ENCODE results near the gene FAM222A. TPM values are rescaled to one million over a fixed set of nuclear protein-coding genes. Genes with fewer than 3 reads are reported as not detected.

FAM222A gene
- total and polyA plus RNA-seq, 2 experiments from 2014 or later: 0.97 TPM; not detected in 1

DNA sequence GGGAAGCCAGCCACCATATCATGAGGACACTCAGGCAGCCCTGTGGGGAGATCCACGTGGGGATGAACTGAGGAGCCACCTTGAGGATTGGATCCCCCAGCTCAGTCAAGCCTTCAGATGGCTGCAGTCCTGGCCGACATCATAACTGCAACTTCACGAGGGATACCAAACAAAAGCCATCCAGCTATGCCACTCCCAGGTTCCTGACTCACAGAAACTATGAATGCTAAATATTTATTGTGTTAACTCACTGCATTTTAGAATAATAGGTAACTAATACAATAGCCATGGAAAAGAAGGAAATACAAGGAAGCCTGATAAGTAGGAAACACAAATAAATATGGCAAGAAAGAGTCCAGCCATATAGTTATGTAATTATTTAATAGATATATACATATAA lies 42.1 kb upstream of the FAM222A start:
- DNase-seq: no peak
- Histone ChIP-seq H3K4me2 (ENCODE audit: unreplicated experiment) (no peak overlapping the region), H3K9ac (no peak overlapping the region), H3K27ac (no peak overlapping the region), H3K9me2 (ENCODE audit: insufficient read depth) (no peaks in the 10 kb centered on the region), H3K9me3 (ENCODE audit: low read depth) (no peaks in the 10 kb centered on the region), H3K4me3 (no peak overlapping the region), H4K20me1 (ENCODE audit: insufficient read depth) (no peaks in the 10 kb centered on the region), H3K27me3 (replicated peaks; ENCODE audit: insufficient read depth) (peaks cover 29% of the 10 kb centered on the region), H3K4me1 (ENCODE audit: insufficient read depth) (no peaks in the 10 kb centered on the region), H2AFZ (no peak overlapping the region), H3K79me2 (ENCODE audit: insufficient read depth) (no peaks in the 10 kb centered on the region), H3F3A (ENCODE audit: insufficient read depth) (no peaks in the 10 kb centered on the region), H3K36me3 (ENCODE audit: low read depth) (no peaks in the 10 kb centered on the region)
- no peak for TF ChIP-seq EZH2phosphoT487 (IDR thresholded peaks at IDR 0.05; ENCODE audit: insufficient read depth, low read depth)
- TF ChIP-seq EZH2 (IDR thresholded peaks at IDR 0.05; ENCODE audit: insufficient read depth, poor library complexity, severe bottlenecking): no peak
- in situ Hi-C loops (cut with MboI): no loop called here
- 48 to 56% methylated on average over 3 of the region's 3 CpGs for WGBS, 2 experiments (ENCODE audit: low coverage in 1 of 2, low lambda C conversion rate in 2 of 2, missing lambda C conversion rate in 2 of 2)

- TF ChIP-seq EZH2phosphoT487 (IDR thresholded peaks at IDR 0.05; ENCODE audit: insufficient read depth, low read depth) (no peak), EZH2 (IDR thresholded peaks at IDR 0.05; ENCODE audit: insufficient read depth, poor library complexity, severe bottlenecking) (no peak)
- Histone ChIP-seq H3K4me3 (no peak overlapping the region), H3K27me3 (replicated peaks; ENCODE audit: insufficient read depth) (peaks cover 21% of the 10 kb centered on the region; the same call in 1 of the 2 replicates), H3F3A (ENCODE audit: insufficient read depth) (no peaks in the 10 kb centered on the region), H3K9me2 (ENCODE audit: insufficient read depth) (no peaks in the 10 kb centered on the region), H3K4me1 (ENCODE audit: insufficient read depth) (no peaks in the 10 kb centered on the region), H3K4me2 (ENCODE audit: unreplicated experiment) (no peak overlapping the region), H3K79me2 (ENCODE audit: insufficient read depth) (no peaks in the 10 kb centered on the region), H2AFZ (no peak overlapping the region), H3K9ac (no peak overlapping the region), H3K27ac (no peak overlapping the region), H4K20me1 (ENCODE audit: insufficient read depth) (no peaks in the 10 kb centered on the region), H3K9me3 (ENCODE audit: low read depth) (no peaks in the 10 kb centered on the region), H3K36me3 (ENCODE audit: low read depth) (no peaks in the 10 kb centered on the region)
- WGBS, 2 experiments (ENCODE audit: low coverage in 1 of 2, low lambda C conversion rate in 2 of 2, missing lambda C conversion rate in 2 of 2): 60 to 69% methylated on average over 3 of the region's 3 CpGs
- in situ Hi-C loops (cut with MboI): no loop called here
- no peak for DNase-seq
Observed at GRCh38 chr12:109673379-109673778, 40.2 kb upstream of the FAM222A start.

- Histone ChIP-seq H3K4me3 (no peak overlapping the region), H3K79me2 (ENCODE audit: insufficient read depth) (no peaks in the 10 kb centered on the region), H3K4me1 (ENCODE audit: insufficient read depth) (no peaks in the 10 kb centered on the region), H3K9me2 (ENCODE audit: insufficient read depth) (no peaks in the 10 kb centered on the region), H3K9me3 (ENCODE audit: low read depth) (no peaks in the 10 kb centered on the region), H2AFZ (no peak overlapping the region), H3K9ac (no peak overlapping the region), H3K36me3 (ENCODE audit: low read depth) (no peaks in the 10 kb centered on the region), H3K27ac (no peak overlapping the region), H3F3A (ENCODE audit: insufficient read depth) (no peaks in the 10 kb centered on the region), H3K4me2 (ENCODE audit: unreplicated experiment) (no peak overlapping the region), H4K20me1 (ENCODE audit: insufficient read depth) (no peaks in the 10 kb centered on the region), H3K27me3 (replicated peaks; ENCODE audit: insufficient read depth) (peaks cover 19% of the 10 kb centered on the region; the same call in 1 of the 2 replicates)
- in situ Hi-C loops (cut with MboI): no loop called here
- WGBS, 2 experiments (ENCODE audit: low coverage in 1 of 2, low lambda C conversion rate in 2 of 2, missing lambda C conversion rate in 2 of 2): 45 to 52% methylated on average over 2 of the region's 2 CpGs
- TF ChIP-seq EZH2 (IDR thresholded peaks at IDR 0.05; ENCODE audit: insufficient read depth, poor library complexity, severe bottlenecking) (no peak), EZH2phosphoT487 (IDR thresholded peaks at IDR 0.05; ENCODE audit: insufficient read depth, low read depth) (no peak)
- DNase-seq: no peak
Observed at GRCh38 chr12:109673884-109674283, 39.7 kb upstream of the FAM222A start.

GRCh38 chr12:109675411-109675810 lies 38.2 kb upstream of the FAM222A start:
- Histone ChIP-seq H3K9me3 (ENCODE audit: low read depth) (no peaks in the 10 kb centered on the region), H3K27ac (no peak overlapping the region), H3K9me2 (ENCODE audit: insufficient read depth) (no peaks in the 10 kb centered on the region), H3K36me3 (ENCODE audit: low read depth) (no peaks in the 10 kb centered on the region), H4K20me1 (ENCODE audit: insufficient read depth) (no peaks in the 10 kb centered on the region), H3K4me3 (no peak overlapping the region), H3K27me3 (replicated peaks; ENCODE audit: insufficient read depth) (peaks cover 18% of the 10 kb centered on the region; the same call in 1 of the 2 replicates), H3K79me2 (ENCODE audit: insufficient read depth) (no peaks in the 10 kb centered on the region), H3F3A (ENCODE audit: insufficient read depth) (no peaks in the 10 kb centered on the region), H3K4me1 (ENCODE audit: insufficient read depth) (no peaks in the 10 kb centered on the region), H3K9ac (no peak overlapping the region), H2AFZ (no peak overlapping the region), H3K4me2 (ENCODE audit: unreplicated experiment) (no peak overlapping the region)
- no peak for DNase-seq
- in situ Hi-C loops (cut with MboI): no loop called here
- 41 to 56% methylated on average over 5 to 6 of the region's 6 CpGs for whole genome bisulfite sequencing, 2 experiments (ENCODE audit: low coverage in 1 of 2, low lambda C conversion rate in 2 of 2, missing lambda C conversion rate in 2 of 2)
- TF ChIP-seq EZH2phosphoT487 (IDR thresholded peaks at IDR 0.05; ENCODE audit: insufficient read depth, low read depth) (no peak), EZH2 (IDR thresholded peaks at IDR 0.05; ENCODE audit: insufficient read depth, poor library complexity, severe bottlenecking) (no peak)

GRCh38 chr12:109677279-109677691 lies 36.3 kb upstream of the FAM222A start:
- Histone ChIP-seq H3F3A (ENCODE audit: insufficient read depth) (no peaks in the 10 kb centered on the region), H3K79me2 (ENCODE audit: insufficient read depth) (no peaks in the 10 kb centered on the region), H2AFZ (no peak overlapping the region), H3K9me3 (ENCODE audit: low read depth) (no peaks in the 10 kb centered on the region), H3K4me3 (no peak overlapping the region), H3K27ac (no peak overlapping the region), H3K27me3 (replicated peaks; ENCODE audit: insufficient read depth) (peaks cover 14% of the 10 kb centered on the region), H3K36me3 (ENCODE audit: low read depth) (no peaks in the 10 kb centered on the region), H3K4me1 (ENCODE audit: insufficient read depth) (no peaks in the 10 kb centered on the region), H3K4me2 (ENCODE audit: unreplicated experiment) (no peak overlapping the region), H3K9ac (no peak overlapping the region), H3K9me2 (ENCODE audit: insufficient read depth) (no peaks in the 10 kb centered on the region), H4K20me1 (ENCODE audit: insufficient read depth) (no peaks in the 10 kb centered on the region)
- in situ Hi-C loops (cut with MboI): no loop called here
- DNase-seq: no peak
- TF ChIP-seq EZH2phosphoT487 (IDR thresholded peaks at IDR 0.05; ENCODE audit: insufficient read depth, low read depth) (no peak), EZH2 (IDR thresholded peaks at IDR 0.05; ENCODE audit: insufficient read depth, poor library complexity, severe bottlenecking) (no peak)
- 63 to 67% methylated on average over 12 of the region's 12 CpGs for WGBS, 2 experiments (ENCODE audit: low coverage in 1 of 2, low lambda C conversion rate in 2 of 2, missing lambda C conversion rate in 2 of 2)

All from GM23248 (cell line).